GM12891 (cell line): ENCODE measurements around the gene PIK3R1.

Source experiments
- PAX5 ChIP-seq: IDR thresholded peaks from 2 replicates; pipeline ENCODE4 v1.6.1; 2011; ENCODE audit warnings: low read length, moderate library complexity, mild to moderate bottlenecking; ENCODE audit not compliant: insufficient read depth, severe bottlenecking
- POLR2A ChIP-seq: IDR thresholded peaks from 2 replicates; pipeline ENCODE4 v1.6.1; 2011; ENCODE audit warnings: low read depth, low read length, control low read depth
- POLR2AphosphoS5 ChIP-seq: IDR thresholded peaks from 2 replicates; pipeline ENCODE4 v1.6.1; 2011; ENCODE audit warnings: low read depth, low read length, control low read depth
- POU2F2 ChIP-seq: IDR thresholded peaks from 2 replicates; pipeline ENCODE4 v1.6.1; 2011; ENCODE audit warnings: low read depth, mild to moderate bottlenecking, control low read depth, low read length, moderate library complexity
- SPI1 ChIP-seq: IDR thresholded peaks from 2 replicates; pipeline ENCODE4 v1.6.1; 2011; ENCODE audit warnings: low read depth, low read length, control low read depth
- TAF1 ChIP-seq: IDR thresholded peaks from 2 replicates; pipeline ENCODE4 v1.6.1; 2011; ENCODE audit warnings: low read depth, low read length, control low read depth

GRCh38 chr5:68279984-68280383, 64.4 kb downstream of the PIK3R1 start:
- TF ChIP-seq POLR2AphosphoS5 (no peak), TAF1 (no peak), POLR2A (no peak), SPI1 (no peak), PAX5 (no peak), POU2F2 (no peak)
